HepG2 (cell line): ENCODE data around the gene IQCK. TPM values are rescaled to one million over a fixed set of nuclear protein-coding genes. Genes with fewer than 3 reads are reported as not detected.

Experiments used
- ATAC-seq: fragments of 200-7000 bp; cut with Tn5 transposase; 3 replicates; pipeline ENCODE4 v1.9.1; 2020; ENCODE audit warnings: mild to moderate bottlenecking, moderate library complexity
- BruUV-seq: library from RNA; stranded (reverse); fragments of 400-500 nt; replicated peaks from 2 replicates; lab custom pipeline; 2021; lab: Mats Ljungman, UMichigan
- CTCF ChIA-PET: fragments of 300-600 bp; formaldehyde crosslinking; extraction: SDS; loops from one replicate; lab custom pipeline; 2021; ENCODE audit warnings: low total read pairs, inconsistent platforms, low intra/inter-chr PET ratio; lab: Yijun Ruan, JAX
- POLR2A ChIA-PET: fragments of 350-600 bp; sonication (Branson Sonifier 250); formaldehyde crosslinking; loops from one replicate; lab custom pipeline; 2020; ENCODE audit warnings: antibody characterized with exemption, inconsistent platforms; lab: Yijun Ruan, JAX
- DNase-seq: peaks from one replicate; pipeline ENCODE4 v3.0.0-alpha.2; 2015; ENCODE audit warnings: low spot score
- FAIRE-seq: peaks from 3 replicates; lab custom pipeline; 2011; peaks lifted over from hg19 to GRCh38; lab: Jason Lieb, UNC
- H2AFZ ChIP-seq: one replicate; pipeline ENCODE4 v1.6.1; 2011; ENCODE audit warnings: low read length, inconsistent platforms
- H3K27ac ChIP-seq: fragments of 300-600 bp; 3 replicates; pipeline ENCODE4 v1.8.0; 2011; ENCODE audit warnings: mixed run types, mild to moderate bottlenecking, mixed read lengths, low read length, inconsistent platforms; ENCODE audit not compliant: insufficient read depth; ENCODE audit errors: extremely low read length
- H3K27me3 ChIP-seq, 2 experiments: fragments of 200-600 bp in 1 of 2; 2 replicates in 1 of 2; 3 replicates in 1 of 2; pipeline versions ENCODE4 v1.6.0 to v1.8.0; 2011; ENCODE audit warnings: low read length in 2 of 2, mild to moderate bottlenecking in 2 of 2, moderate library complexity in 2 of 2, inconsistent platforms in 1 of 2; ENCODE audit not compliant: insufficient read depth in 2 of 2, control insufficient read depth in 1 of 2
- H3K36me3 ChIP-seq, 2 experiments: fragments of 200-600 bp in 1 of 2; replicated peaks in 1 of 2; 2 replicates in 1 of 2; 3 replicates in 1 of 2; pipeline versions ENCODE4 v1.5.1 to v1.8.0; 2011; ENCODE audit warnings: low read length in 2 of 2, inconsistent platforms in 1 of 2; ENCODE audit not compliant: insufficient read depth in 2 of 2, control insufficient read depth in 1 of 2
- H3K4me1 ChIP-seq: 2 replicates; pipeline ENCODE4 v1.5.1; 2012; ENCODE audit warnings: low read length, inconsistent platforms; ENCODE audit not compliant: insufficient read depth
- H3K4me2 ChIP-seq: 2 replicates; pipeline ENCODE4 v1.6.0; 2011; ENCODE audit warnings: low read depth, low read length, inconsistent platforms
- H3K4me3 ChIP-seq, 3 experiments: fragments of 200-600 bp in 1 of 3; sonication (generic), shearing (Covaris generic) in 1 of 3; replicated peaks in 1 of 3; 2 replicates each; pipeline ENCODE4 v1.5.1; 2011 to 2016; ENCODE audit warnings: low read length in 3 of 3, inconsistent platforms in 2 of 3, low read depth in 2 of 3, mild to moderate bottlenecking in 2 of 3, control low read depth in 1 of 3, mixed read lengths in 1 of 3; ENCODE audit not compliant: insufficient read depth in 1 of 3
- H3K79me2 ChIP-seq: one replicate; pipeline ENCODE4 v1.6.1; 2011; ENCODE audit warnings: low read length, inconsistent platforms; ENCODE audit not compliant: insufficient read depth
- H3K9ac ChIP-seq: 2 replicates; pipeline ENCODE4 v1.6.0; 2011; ENCODE audit warnings: mild to moderate bottlenecking, low read depth, low read length, inconsistent platforms; ENCODE audit not compliant: insufficient read depth
- H3K9me3 ChIP-seq: 2 replicates; pipeline ENCODE4 v1.5.1; 2012; ENCODE audit warnings: mild to moderate bottlenecking, low read length
- H4K20me1 ChIP-seq: 2 replicates; pipeline ENCODE4 v1.6.0; 2011; ENCODE audit warnings: inconsistent platforms, mild to moderate bottlenecking, low read length, moderate library complexity; ENCODE audit not compliant: insufficient read depth
- BCL6 ChIP-seq: IDR thresholded peaks from 2 replicates; pipeline ENCODE4 v1.6.1; 2016; ENCODE audit warnings: missing genetic modification reagents, missing compliant biosample characterization
- CEBPB ChIP-seq: IDR thresholded peaks from 2 replicates; pipeline ENCODE4 v1.6.1; 2011; ENCODE audit warnings: low read depth, low read length, improper control_type of control experiment, borderline replicate concordance
- HOXA7 ChIP-seq: sonication (generic); formaldehyde crosslinking; IDR thresholded peaks from 2 replicates; pipeline ENCODE4 v1.8.1; 2022; ENCODE audit warnings: mild to moderate bottlenecking, missing genetic modification reagents, moderate library complexity
- NFYB ChIP-seq: sonication (generic); formaldehyde crosslinking; IDR thresholded peaks from 2 replicates; pipeline ENCODE4 v1.4.0; 2020; ENCODE audit warnings: missing genetic modification reagents
- SCMH1 ChIP-seq: sonication (generic); formaldehyde crosslinking; IDR thresholded peaks from 2 replicates; pipeline ENCODE4 v1.9.0; 2021; ENCODE audit warnings: missing genetic modification reagents, mild to moderate bottlenecking, borderline replicate concordance
- SOX13 ChIP-seq, 3 experiments: fragments of 450-650 bp in 1 of 3; sonication (generic) in 1 of 3; formaldehyde crosslinking in 1 of 3; IDR thresholded peaks in 2 of 3; conservative IDR thresholded peaks in 1 of 3; 2 replicates each; pipeline versions ENCODE4 v1.5.0 to v1.6.1; 2016 to 2020; ENCODE audit warnings: antibody characterized with exemption in 1 of 3, mild to moderate bottlenecking in 1 of 3, missing compliant biosample characterization in 1 of 3, missing genetic modification reagents in 1 of 3, moderate library complexity in 1 of 3
- SOX6 ChIP-seq, 2 experiments: fragments of 450-650 bp in 1 of 2; sonication (generic) in 1 of 2; formaldehyde crosslinking in 1 of 2; IDR thresholded peaks; 2 replicates each; pipeline versions ENCODE4 v1.4.0 to v1.6.1; 2017 to 2020; ENCODE audit warnings: antibody characterized with exemption in 1 of 2, mild to moderate bottlenecking in 1 of 2, missing genetic modification reagents in 1 of 2
- ZC3H13 ChIP-seq: sonication (generic); formaldehyde crosslinking; IDR thresholded peaks from 2 replicates; pipeline ENCODE4 v1.8.1; 2023; ENCODE audit warnings: mild to moderate bottlenecking, missing genetic modification reagents, moderate library complexity
- ZMYM3 ChIP-seq: sonication (generic); formaldehyde crosslinking; IDR thresholded peaks from 2 replicates; pipeline ENCODE4 v1.5.1; 2020; ENCODE audit warnings: mild to moderate bottlenecking, missing genetic modification reagents
- WGBS: methylation state at CpG from one replicate; pipeline ENCODE4 v1.1.6; 2017; ENCODE audit warnings: low lambda C conversion rate; 5-methylcytosine and 5-hydroxymethylcytosine counted together
- in situ Hi-C: cut with HindIII; loops from 2 replicates; pipeline ENCODE4 v1.10.0; 2017; ENCODE audit warnings: low pct_unique_long_range_greater_than_20kb; ENCODE audit not compliant: extremely low pct_ligation_motif_present
- intact Hi-C: fragments of 100-400 bp; cut with micrococcal nuclease; formaldehyde crosslinking; loops from one replicate; pipeline ENCODE4 v1.10.0; 2022; ENCODE audit not compliant: unreplicated experiment
- polyA plus RNA-seq, 8 experiments: library from polyadenylated mRNA; depleted of rRNA in 3 of 8; stranded (reverse) in 7 of 8; unstranded in 1 of 8; fragments of >200 nt; fragmentation: Illumina TruSeq in 4 of 8; extraction: Trizol in 4 of 8; gene quantifications; 2 replicates each; pipeline versions ENCODE4 v1.2.1 to v1.2.3, GENCODE V29; 2011 to 2016; ENCODE audit warnings: low read depth in 4 of 8, missing spikeins in 1 of 8, mixed read lengths in 1 of 8; ENCODE audit not compliant: insufficient read depth in 1 of 8
- total RNA-seq, 5 experiments: library from RNA; depleted of rRNA; stranded (reverse); fragments of >200 nt; fragmentation: Illumina TruSeq; extraction: Trizol; gene quantifications; 2 replicates each; pipeline ENCODE4 v1.2.3, GENCODE V29; 2016; ENCODE audit warnings: low read depth in 1 of 5
- TF ChIP-seq, protein P1 (sequence below): sonication (generic); formaldehyde crosslinking; IDR thresholded peaks from 2 replicates; pipeline ENCODE4 v1.5.0; 2020; ENCODE audit warnings: mild to moderate bottlenecking, missing genetic modification reagents, moderate library complexity

Gene IQCK
- total and polyA plus RNA-seq, 2 of the 13 experiments (the other 11 are each of a cell fraction or from before 2014, with no cell fraction given): 5.1 to 7.3 TPM

DNA sequence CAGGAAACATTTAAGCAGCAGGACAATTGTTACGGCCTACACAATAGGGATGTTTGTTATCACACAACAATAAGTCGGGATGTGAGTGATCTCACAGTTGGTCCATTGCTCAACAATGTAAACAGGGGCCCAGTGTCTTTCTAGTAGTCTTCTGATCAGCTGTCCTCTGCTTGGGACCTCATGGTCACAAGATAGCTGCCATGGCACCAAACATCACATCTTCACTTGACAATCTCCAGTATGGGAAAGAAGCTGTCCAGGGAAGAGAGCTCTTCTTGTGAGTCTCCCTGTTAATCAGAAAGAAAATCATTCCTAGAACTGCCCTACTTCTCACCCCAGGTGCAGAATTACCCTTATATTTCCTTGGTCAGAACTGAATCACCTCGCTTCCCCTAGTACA lies 172.8 kb downstream of the IQCK start:
- H3K27me3 ChIP-seq: peaks cover 0 to 11% of the 10 kb centered on the region in 2 experiments; a peak in 3 of 5 replicates
- no peaks in the 10 kb centered on the region for H3K9me3 ChIP-seq
- no peak overlapping the region for H3K27ac ChIP-seq
- no peaks in the 10 kb centered on the region for H3K79me2 ChIP-seq
- in situ Hi-C loops: no loop called here
- no peak overlapping the region for H3K4me3 ChIP-seq
- H3K36me3 ChIP-seq: no peaks in the 10 kb centered on the region
- ChIA-PET POLR2A (no interaction called here), CTCF (no interaction called here)
- 13% methylated on average over 3 of the region's 3 CpGs for WGBS
- FAIRE-seq (no peak), ATAC-seq (no peak), DNase-seq (no peak)
- TF ChIP-seq SOX6 (IDR thresholded peaks at IDR 0.05): no peak
- TF ChIP-seq SOX6 (CRISPR knock-in tag; IDR thresholded peaks at IDR 0.05): peak; percentile 20; the same call in 1 of the 2 replicates
- TF ChIP-seq NFYB (CRISPR knock-in tag): no peak
- 0 out of 2 replicates have a peak, but pooled peaks have one; percentile 56 for TF ChIP-seq ZMYM3 (CRISPR knock-in tag)
- TF ChIP-seq SCMH1 (CRISPR knock-in tag): no peak
- TF ChIP-seq, protein P1, sequence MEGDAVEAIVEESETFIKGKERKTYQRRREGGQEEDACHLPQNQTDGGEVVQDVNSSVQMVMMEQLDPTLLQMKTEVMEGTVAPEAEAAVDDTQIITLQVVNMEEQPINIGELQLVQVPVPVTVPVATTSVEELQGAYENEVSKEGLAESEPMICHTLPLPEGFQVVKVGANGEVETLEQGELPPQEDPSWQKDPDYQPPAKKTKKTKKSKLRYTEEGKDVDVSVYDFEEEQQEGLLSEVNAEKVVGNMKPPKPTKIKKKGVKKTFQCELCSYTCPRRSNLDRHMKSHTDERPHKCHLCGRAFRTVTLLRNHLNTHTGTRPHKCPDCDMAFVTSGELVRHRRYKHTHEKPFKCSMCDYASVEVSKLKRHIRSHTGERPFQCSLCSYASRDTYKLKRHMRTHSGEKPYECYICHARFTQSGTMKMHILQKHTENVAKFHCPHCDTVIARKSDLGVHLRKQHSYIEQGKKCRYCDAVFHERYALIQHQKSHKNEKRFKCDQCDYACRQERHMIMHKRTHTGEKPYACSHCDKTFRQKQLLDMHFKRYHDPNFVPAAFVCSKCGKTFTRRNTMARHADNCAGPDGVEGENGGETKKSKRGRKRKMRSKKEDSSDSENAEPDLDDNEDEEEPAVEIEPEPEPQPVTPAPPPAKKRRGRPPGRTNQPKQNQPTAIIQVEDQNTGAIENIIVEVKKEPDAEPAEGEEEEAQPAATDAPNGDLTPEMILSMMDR (CRISPR knock-in tag): no peak
- TF ChIP-seq CEBPB: 0 out of 2 replicates have a peak, but pooled peaks have one; percentile 17
- TF ChIP-seq ZC3H13 (CRISPR knock-in tag): no peak
- TF ChIP-seq BCL6: no peak
- no peak for TF ChIP-seq SOX13 (IDR thresholded peaks at IDR 0.05)
- peak in 1 of 2 experiments; percentile 75; a peak in 2 of 4 replicates for TF ChIP-seq SOX13 (CRISPR knock-in tag; conservative IDR thresholded peaks at IDR 0.05 in 1 of 2, IDR thresholded peaks at IDR 0.05 in 1 of 2)
- TF ChIP-seq HOXA7 (CRISPR knock-in tag): no peak
- BruUV-seq: no TSS peak
- H3K9ac ChIP-seq: no peak overlapping the region
- peaks cover 7% of the 10 kb centered on the region for H3K4me1 ChIP-seq
- no peak overlapping the region for H2AFZ ChIP-seq
- intact Hi-C loops: no loop called here
- no peak overlapping the region for H3K4me2 ChIP-seq
- no peaks in the 10 kb centered on the region for H4K20me1 ChIP-seq
